ENCODE measurements around the gene DROSHA.

GRCh38 chr5:31427724-31428309 lies 104.1 kb downstream of the DROSHA start:
- TF ChIP-seq CTCF (IDR thresholded peaks at IDR 0.05; ENCODE audit: low read length) (no peak), EZH2 (optimal IDR thresholded peaks at IDR 0.05; ENCODE audit: low read depth, low read length) (no peak)

Measured in MM.1S (cell line).